NCI-H187 (cell line): ENCODE measurements around the gene SPTBN1.

Experiments used
- DNase-seq, 2 experiments: peaks; one replicate each; lab custom pipeline; 2025; lab: John Stamatoyannopoulos, UW

SPTBN1 gene

GRCh38 chr2:54455563-54456361 is at the start of gene SPTBN1:
Gene SPTBN1 (plus strand): TSS chr2:54456327. CDS start chr2:54526419, 70,092 bp downstream.
- DNase-seq, result no peak

- DNase-seq, result no peak
Observed at GRCh38 chr2:54407693-54408092, 48.4 kb upstream of the SPTBN1 start.

- DNase-seq, result no peak
Observed at GRCh38 chr2:54408288-54408687, 47.8 kb upstream of the SPTBN1 start.

GRCh38 chr2:54409752-54410151 is 46.4 kb upstream of the SPTBN1 start:
- DNase-seq, result no peak

GRCh38 chr2:54411801-54412354 is 44.2 kb upstream of the SPTBN1 start:
- DNase-seq, result no peak

GRCh38 chr2:54416166-54416813 is 39.8 kb upstream of the SPTBN1 start:
- DNase-seq, result no peak

- no peak for DNase-seq
Observed at GRCh38 chr2:54416938-54417337, 39.2 kb upstream of the SPTBN1 start.

GRCh38 chr2:54417577-54417976 is 38.5 kb upstream of the SPTBN1 start:
- DNase-seq, result no peak

GRCh38 chr2:54419388-54419787 is 36.7 kb upstream of the SPTBN1 start:
- no peak for DNase-seq

- DNase-seq, result no peak
Observed at GRCh38 chr2:54419855-54420523, 36.1 kb upstream of the SPTBN1 start.

GRCh38 chr2:54420524-54421172 is 35.5 kb upstream of the SPTBN1 start:
- DNase-seq, result no peak

GRCh38 chr2:54422072-54422581 is 34.0 kb upstream of the SPTBN1 start:
- DNase-seq, result no peak

GRCh38 chr2:54423213-54423612 is 32.9 kb upstream of the SPTBN1 start:
- DNase-seq, result no peak

GRCh38 chr2:54424555-54425163 is 31.5 kb upstream of the SPTBN1 start:
- no peak for DNase-seq

- no peak for DNase-seq
Observed at GRCh38 chr2:54428108-54428831, 27.9 kb upstream of the SPTBN1 start.

- DNase-seq, result no peak
Observed at GRCh38 chr2:54429054-54429453, 27.1 kb upstream of the SPTBN1 start.

GRCh38 chr2:54429811-54430551 is 26.1 kb upstream of the SPTBN1 start:
- no peak for DNase-seq

GRCh38 chr2:54430649-54431048 is 25.5 kb upstream of the SPTBN1 start:
- no peak for DNase-seq

- DNase-seq, result no peak
Observed at GRCh38 chr2:54432251-54433015, 23.7 kb upstream of the SPTBN1 start.
